ENCODE data around the gene VDAC1. TPM values are rescaled to one million over a fixed set of nuclear protein-coding genes. Genes with fewer than 3 reads are reported as not detected.
"Not testable (repeated sequence)": the region's sequence is repeated elsewhere in the genome, so short reads cannot be mapped to it uniquely, and the experiment has no call there.

Gene VDAC1
- total and polyA plus RNA-seq, 4 donors: 72.2 to 126 (median 96.4) TPM

DNA sequence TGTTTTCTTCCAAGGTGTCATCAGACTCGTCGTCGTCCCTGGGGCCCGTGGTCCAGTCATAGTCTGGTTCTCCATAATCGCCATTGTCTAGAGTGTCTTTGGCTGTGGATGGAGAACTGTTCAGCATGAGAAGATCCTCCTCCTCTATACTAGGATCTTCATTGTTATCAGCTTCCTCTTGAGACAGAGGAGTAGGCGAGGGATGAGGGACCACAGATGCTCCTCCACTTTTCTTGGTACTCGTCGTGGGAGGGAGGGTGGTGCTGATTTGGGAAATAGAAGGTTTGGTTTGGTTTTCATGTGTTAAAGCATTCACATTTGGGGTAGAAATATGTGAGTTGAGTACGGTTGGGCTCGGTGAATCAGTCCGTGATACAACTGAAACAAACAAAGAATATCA is 45.1 kb downstream of the VDAC1 start:
- H3K36me3 ChIP-seq (ENCODE audit: control insufficient read depth in 1 of 2, insufficient read depth in 2 of 2, low read length in 1 of 2): no peaks in the 10 kb centered on the region
- intact Hi-C loops (cut with DNase I): no loop called here
- H3K4me3 ChIP-seq (ENCODE audit: low read length in 2 of 2): no peak overlapping the region
- no peaks in the 10 kb centered on the region for H3K9me3 ChIP-seq (ENCODE audit: control insufficient read depth, low read length)
- WGBS, 2 donors: 91% methylated on average over 11 of the region's 11 CpGs
- H3K27ac ChIP-seq (ENCODE audit: low read depth in 1 of 2, low read length in 2 of 2): no peak overlapping the region
- ATAC-seq (ENCODE audit: low FRiP score): no peak
- DNase-seq: no peak
- no peaks in the 10 kb centered on the region for H3K27me3 ChIP-seq (ENCODE audit: control insufficient read depth in 1 of 2, insufficient read depth in 2 of 2, low read length in 1 of 2)
- peaks cover 0 to 7% of the 10 kb centered on the region in 2 donors for H3K4me1 ChIP-seq (ENCODE audit: control insufficient read depth in 1 of 2, insufficient read depth in 2 of 2, low read length in 2 of 2)

DNA sequence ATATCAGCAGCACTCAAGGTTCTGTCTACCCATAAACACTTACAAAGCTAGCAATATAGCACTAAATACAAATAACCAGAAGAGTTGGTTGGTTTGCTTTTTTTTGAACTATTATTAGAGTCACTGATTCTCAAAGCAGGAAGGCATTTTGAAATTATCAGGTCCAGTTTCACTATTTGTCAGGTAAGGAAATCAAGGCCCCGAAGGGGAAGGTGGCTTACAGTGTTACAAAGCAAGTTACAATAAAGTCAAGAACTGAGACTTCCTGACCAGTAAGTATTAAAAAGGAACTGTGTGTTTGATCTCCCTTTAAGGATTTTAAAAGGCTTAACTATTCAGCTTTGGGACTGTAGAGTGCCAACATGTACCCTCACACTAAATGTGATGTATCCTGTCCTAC is 47.2 kb downstream of the VDAC1 start:
- Histone ChIP-seq H3K4me3 (ENCODE audit: low read length in 2 of 2) (no peak overlapping the region), H3K27ac (ENCODE audit: low read depth in 1 of 2, low read length in 2 of 2) (no peak overlapping the region), H3K36me3 (ENCODE audit: control insufficient read depth in 1 of 2, insufficient read depth in 2 of 2, low read length in 1 of 2) (no peaks in the 10 kb centered on the region), H3K9me3 (ENCODE audit: control insufficient read depth, low read length) (no peaks in the 10 kb centered on the region), H3K27me3 (ENCODE audit: control insufficient read depth in 1 of 2, insufficient read depth in 2 of 2, low read length in 1 of 2) (no peaks in the 10 kb centered on the region), H3K4me1 (ENCODE audit: control insufficient read depth in 1 of 2, insufficient read depth in 2 of 2, low read length in 2 of 2) (peaks cover 3 to 5% of the 10 kb centered on the region in 2 donors)
- WGBS, 2 donors: 91 to 95% methylated on average over 1 of the region's 1 CpG
- DNase-seq (no peak), ATAC-seq (ENCODE audit: low FRiP score) (no peak)
- intact Hi-C loops (cut with DNase I): no loop called here

DNA sequence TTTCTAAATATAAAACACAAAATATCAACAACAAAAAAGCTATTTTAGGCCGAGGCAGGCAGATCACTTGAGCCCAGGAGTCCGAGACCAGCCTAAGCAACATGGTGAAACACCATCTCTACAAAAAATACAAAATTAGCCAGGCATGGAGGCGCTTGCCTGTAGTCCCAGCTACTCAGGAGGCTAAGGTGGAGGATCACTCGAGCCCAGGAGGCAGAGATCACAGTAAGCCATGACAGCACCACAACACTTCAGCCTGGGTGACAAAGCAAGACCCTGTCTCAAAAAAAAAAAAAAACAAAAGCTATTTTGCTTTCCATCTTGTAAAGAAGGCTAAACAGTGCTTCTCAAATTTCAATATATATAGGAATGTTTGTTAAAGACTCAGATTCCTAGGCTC is 47.7 kb downstream of the VDAC1 start:
- Histone ChIP-seq H3K36me3 (ENCODE audit: control insufficient read depth in 1 of 2, insufficient read depth in 2 of 2, low read length in 1 of 2) (no peaks in the 10 kb centered on the region), H3K27ac (ENCODE audit: low read depth in 1 of 2, low read length in 2 of 2) (no peak overlapping the region), H3K27me3 (ENCODE audit: control insufficient read depth in 1 of 2, insufficient read depth in 2 of 2, low read length in 1 of 2) (no peaks in the 10 kb centered on the region), H3K4me1 (ENCODE audit: control insufficient read depth in 1 of 2, insufficient read depth in 2 of 2, low read length in 2 of 2) (peaks cover 2 to 3% of the 10 kb centered on the region in 2 donors), H3K4me3 (ENCODE audit: low read length in 2 of 2) (no peak overlapping the region), H3K9me3 (ENCODE audit: control insufficient read depth, low read length) (no peaks in the 10 kb centered on the region)
- WGBS, 2 donors: 76 to 77% methylated on average over 4 of the region's 4 CpGs
- no peak for DNase-seq
- ATAC-seq (ENCODE audit: low FRiP score): no peak
- intact Hi-C loops (cut with DNase I): no loop called here

DNA sequence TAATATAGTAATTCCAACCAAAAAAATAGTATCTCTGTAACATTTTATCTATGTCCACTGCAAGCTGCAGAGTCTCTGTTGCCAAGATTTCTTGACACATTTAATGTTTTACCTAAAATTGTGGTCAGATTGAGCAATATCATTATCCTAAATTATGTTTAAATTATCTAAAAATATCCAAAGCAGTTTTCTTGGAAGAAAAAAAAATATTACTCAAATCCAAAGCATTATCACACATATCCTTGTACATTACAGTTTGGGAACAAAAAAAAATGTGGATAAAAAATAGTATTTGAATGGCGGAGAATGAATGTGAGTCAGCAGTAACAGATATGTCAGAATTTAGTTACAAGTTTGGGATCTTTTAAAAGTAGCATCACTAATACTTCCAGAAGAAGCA is 48.6 kb downstream of the VDAC1 start:
- H3K4me1 ChIP-seq (ENCODE audit: control insufficient read depth in 1 of 2, insufficient read depth in 2 of 2, low read length in 2 of 2); ATAC-seq (ENCODE audit: low FRiP score); H3K4me3 ChIP-seq (ENCODE audit: low read length in 2 of 2); H3K36me3 ChIP-seq (ENCODE audit: control insufficient read depth in 1 of 2, insufficient read depth in 2 of 2, low read length in 1 of 2); intact Hi-C loops (cut with DNase I); H3K27ac ChIP-seq (ENCODE audit: low read depth in 1 of 2, low read length in 2 of 2); DNase-seq; H3K9me3 ChIP-seq (ENCODE audit: control insufficient read depth, low read length); H3K27me3 ChIP-seq (ENCODE audit: control insufficient read depth in 1 of 2, insufficient read depth in 2 of 2, low read length in 1 of 2): not testable (repeated sequence)
- 93 to 97% methylated on average over 1 of the region's 1 CpG for WGBS, 2 donors

DNA sequence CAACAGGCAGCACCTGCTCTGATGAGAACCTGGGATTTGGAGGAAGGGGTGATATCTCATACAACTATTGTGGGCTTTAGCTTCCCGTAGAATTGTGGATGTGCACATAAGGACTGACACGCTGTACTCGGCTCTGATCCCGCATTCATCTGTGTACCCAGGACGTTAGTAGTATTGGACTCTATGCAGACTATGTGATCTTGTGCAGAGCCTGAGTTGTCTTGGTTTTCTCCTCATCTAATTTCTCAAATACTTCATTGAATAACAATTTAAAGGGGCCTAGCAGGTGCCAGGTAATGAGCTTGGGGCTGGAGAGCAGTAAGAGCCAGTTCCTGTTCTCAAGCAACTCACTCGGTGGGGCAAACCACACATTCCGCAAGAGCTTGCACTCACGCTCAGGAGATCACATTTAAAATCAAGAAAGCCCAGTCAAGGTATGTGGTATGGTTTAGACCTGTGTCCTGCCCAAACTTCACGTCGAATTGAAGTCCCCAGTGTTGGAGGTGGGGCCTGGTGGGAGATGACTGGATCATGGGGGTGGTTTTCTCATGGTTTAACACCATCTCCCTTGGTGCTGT is 51.1 kb downstream of the VDAC1 start:
- DNase-seq (no peak), ATAC-seq (ENCODE audit: low FRiP score) (peak; percentile 46)
- peak overlapping the region; percentile 17 to 98 for H3K27ac ChIP-seq (ENCODE audit: low read depth in 1 of 2, low read length in 2 of 2)
- no peaks in the 10 kb centered on the region for H3K9me3 ChIP-seq (ENCODE audit: control insufficient read depth, low read length)
- intact Hi-C loops (cut with DNase I): loop anchor here in 1 of 2 donors (1.0 kb wide), 1 partner anchor 15 kb away; the partner anchor contains the start of gene C5orf15
- no peaks in the 10 kb centered on the region for H3K27me3 ChIP-seq (ENCODE audit: control insufficient read depth in 1 of 2, insufficient read depth in 2 of 2, low read length in 1 of 2)
- 84 to 89% methylated on average over 10 of the region's 10 CpGs for WGBS, 2 donors
- H3K36me3 ChIP-seq (ENCODE audit: control insufficient read depth in 1 of 2, insufficient read depth in 2 of 2, low read length in 1 of 2): no peaks in the 10 kb centered on the region
- H3K4me3 ChIP-seq (ENCODE audit: low read length in 2 of 2): no peak overlapping the region
- peaks cover 7 to 10% of the 10 kb centered on the region in 2 donors for H3K4me1 ChIP-seq (ENCODE audit: control insufficient read depth in 1 of 2, insufficient read depth in 2 of 2, low read length in 2 of 2)

DNA sequence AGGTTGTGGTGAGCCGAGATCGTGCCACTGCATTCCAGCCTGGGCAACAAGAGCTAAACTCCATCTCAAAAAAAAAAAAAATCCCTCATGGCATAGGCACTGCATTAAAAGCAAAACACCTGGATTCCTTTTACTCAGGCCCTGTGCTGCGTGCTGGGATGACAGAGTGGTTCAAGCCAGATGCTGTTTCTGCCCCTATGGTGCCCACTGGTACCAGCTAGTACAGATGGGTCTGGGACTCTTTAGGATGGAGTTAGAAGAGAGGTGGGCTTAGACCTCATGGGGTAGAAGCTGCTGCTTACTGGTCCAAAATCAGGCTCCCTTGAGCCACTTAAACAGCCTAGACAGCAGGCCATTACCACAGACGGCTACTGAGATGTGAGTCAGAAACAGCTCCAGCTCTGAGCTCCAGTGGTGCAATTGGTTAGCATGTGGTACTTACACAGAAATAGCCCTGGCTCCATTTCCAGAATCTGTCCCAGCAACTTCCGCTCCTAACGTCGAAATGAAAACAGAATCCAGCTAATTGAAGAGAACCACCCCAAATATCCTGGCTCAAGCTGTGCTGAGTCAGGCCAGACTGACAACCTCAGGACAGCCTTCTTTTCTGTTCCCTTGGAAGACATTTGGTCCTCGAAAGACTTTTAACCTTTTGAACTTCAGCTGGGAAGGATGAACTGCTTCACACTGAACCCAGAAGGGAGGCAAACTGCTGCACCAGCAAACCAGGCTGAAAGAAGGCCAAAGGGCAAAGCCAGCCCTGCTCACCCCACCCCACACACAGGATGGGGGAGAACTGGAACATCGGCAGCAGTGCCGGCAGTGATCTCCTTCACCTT is 51.8 kb downstream of the VDAC1 start:
- Histone ChIP-seq H3K4me3 (ENCODE audit: low read length in 2 of 2) (no peak overlapping the region), H3K36me3 (ENCODE audit: control insufficient read depth in 1 of 2, insufficient read depth in 2 of 2, low read length in 1 of 2) (no peaks in the 10 kb centered on the region), H3K4me1 (ENCODE audit: control insufficient read depth in 1 of 2, insufficient read depth in 2 of 2, low read length in 2 of 2) (peaks cover 7 to 10% of the 10 kb centered on the region in 2 donors), H3K9me3 (ENCODE audit: control insufficient read depth, low read length) (no peaks in the 10 kb centered on the region), H3K27ac (ENCODE audit: low read depth in 1 of 2, low read length in 2 of 2) (peak overlapping the region; percentile 17 to 99), H3K27me3 (ENCODE audit: control insufficient read depth in 1 of 2, insufficient read depth in 2 of 2, low read length in 1 of 2) (no peaks in the 10 kb centered on the region)
- ATAC-seq (ENCODE audit: low FRiP score) (peak; percentile 92), DNase-seq (peak; percentile 78 to 80)
- 37% methylated on average over 10 of the region's 10 CpGs for WGBS, 2 donors
- intact Hi-C loops (cut with DNase I): loop anchor here in 1 of 2 donors (1.0 kb wide), 1 partner anchor 15 kb away; the partner anchor contains the start of gene C5orf15

DNA sequence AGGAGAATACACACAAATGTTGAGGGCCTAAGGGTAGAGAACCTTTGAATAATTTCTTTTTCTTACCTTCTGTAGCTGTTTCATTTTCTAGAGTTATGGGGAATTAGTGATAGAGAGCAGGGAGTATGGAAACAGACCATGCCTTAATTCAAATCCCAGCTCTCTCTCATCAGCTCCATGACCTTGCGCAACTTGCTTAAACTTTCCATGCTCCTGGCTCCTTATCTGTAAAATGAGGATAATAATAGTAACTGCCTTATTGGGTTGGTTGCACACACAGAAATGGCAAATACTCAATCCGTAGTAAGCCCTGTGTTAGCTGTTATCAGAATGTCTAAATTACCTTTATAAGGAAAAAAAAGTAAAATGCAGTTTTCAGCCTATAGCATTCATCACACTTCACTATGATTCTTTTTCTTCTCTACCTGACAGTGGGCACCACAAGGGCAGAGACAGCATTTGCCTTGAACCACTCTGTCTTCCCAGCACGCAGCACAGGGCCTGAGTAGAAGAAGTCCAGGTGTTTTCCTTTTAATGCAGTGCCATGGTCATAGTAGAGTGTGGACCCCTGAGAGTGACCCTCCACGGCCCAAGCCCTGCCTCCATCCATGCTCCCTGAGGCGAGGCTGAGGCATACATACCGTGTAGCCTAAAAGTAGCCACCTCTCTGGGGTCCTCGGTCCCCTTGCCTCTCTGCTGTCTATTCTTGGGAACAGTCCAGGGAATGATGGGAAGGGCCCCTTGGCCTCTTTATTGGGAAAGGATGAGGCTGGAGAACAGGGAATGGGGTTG is 53.8 kb downstream of the VDAC1 start:
- H3K9me3 ChIP-seq (ENCODE audit: control insufficient read depth, low read length): no peaks in the 10 kb centered on the region
- peaks cover 7 to 15% of the 10 kb centered on the region in 2 donors for H3K4me1 ChIP-seq (ENCODE audit: control insufficient read depth in 1 of 2, insufficient read depth in 2 of 2, low read length in 2 of 2)
- DNase-seq: no peak
- 67 to 70% methylated on average over 7 of the region's 7 CpGs for WGBS, 2 donors
- no peaks in the 10 kb centered on the region for H3K27me3 ChIP-seq (ENCODE audit: control insufficient read depth in 1 of 2, insufficient read depth in 2 of 2, low read length in 1 of 2)
- no peak for ATAC-seq (ENCODE audit: low FRiP score)
- intact Hi-C loops (cut with DNase I): no loop called here
- H3K4me3 ChIP-seq (ENCODE audit: low read length in 2 of 2): no peak overlapping the region
- H3K27ac ChIP-seq (ENCODE audit: low read depth in 1 of 2, low read length in 2 of 2): peak overlapping the region; percentile 74 to 99
- H3K36me3 ChIP-seq (ENCODE audit: control insufficient read depth in 1 of 2, insufficient read depth in 2 of 2, low read length in 1 of 2): no peaks in the 10 kb centered on the region

DNA sequence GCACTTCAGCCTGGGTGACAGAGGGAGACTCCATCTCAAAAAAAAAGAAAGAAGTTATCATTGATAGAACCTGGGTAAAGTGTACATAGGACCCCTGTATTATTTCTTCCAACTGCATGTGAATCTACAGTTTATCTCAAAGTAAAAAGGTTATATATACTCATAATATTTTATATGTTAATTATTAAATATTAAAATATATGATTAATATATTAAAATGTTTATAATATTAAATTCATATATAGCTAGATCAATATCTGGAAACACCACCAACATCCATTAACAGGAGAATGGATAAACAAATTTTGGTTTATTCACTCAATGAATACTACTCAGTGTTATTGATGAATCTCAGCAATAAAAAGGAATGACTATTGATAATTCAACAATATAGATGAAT is 56.1 kb downstream of the VDAC1 start:
- Histone ChIP-seq H3K4me3 (ENCODE audit: low read length in 2 of 2) (no peak overlapping the region), H3K36me3 (ENCODE audit: control insufficient read depth in 1 of 2, insufficient read depth in 2 of 2, low read length in 1 of 2) (no peaks in the 10 kb centered on the region), H3K9me3 (ENCODE audit: control insufficient read depth, low read length) (no peaks in the 10 kb centered on the region), H3K4me1 (ENCODE audit: control insufficient read depth in 1 of 2, insufficient read depth in 2 of 2, low read length in 2 of 2) (peaks cover 10 to 15% of the 10 kb centered on the region in 2 donors), H3K27ac (ENCODE audit: low read depth in 1 of 2, low read length in 2 of 2) (no peak overlapping the region), H3K27me3 (ENCODE audit: control insufficient read depth in 1 of 2, insufficient read depth in 2 of 2, low read length in 1 of 2) (no peaks in the 10 kb centered on the region)
- no peak for ATAC-seq (ENCODE audit: low FRiP score)
- intact Hi-C loops (cut with DNase I): no loop called here
- no peak for DNase-seq

Measured in aorta (tissue), 5 donors.